ENCODE results near the gene DUSP22. TPM values are rescaled to one million over a fixed set of nuclear protein-coding genes. Genes with fewer than 3 reads are reported as not detected.

Gene DUSP22
- total and polyA plus RNA-seq, 2 of the 8 experiments (the other 6 are each of a cell fraction or from before 2014, with no cell fraction given): 15.5 to 32.4 TPM

- Histone ChIP-seq H3K14ac (ENCODE audit: insufficient read length) (no peak overlapping the region), H2AK5ac (ENCODE audit: low read depth, low read length) (no peak overlapping the region), H3K23ac (ENCODE audit: insufficient read length) (no peak overlapping the region), H3K9ac (replicated peaks in 1 of 4; ENCODE audit: extremely low read depth in 1 of 4, low read depth in 3 of 4, low read length in 3 of 4) (no peak overlapping the region), H3K4me3 (ENCODE audit: extremely low read depth in 1 of 4, insufficient read depth in 2 of 4, low read depth in 3 of 4, low read length in 4 of 4) (no peak overlapping the region), H2BK20ac (ENCODE audit: low read length) (no peak overlapping the region), H3K23me2 (ENCODE audit: low read depth, low read length) (no peaks in the 10 kb centered on the region), H2BK15ac (ENCODE audit: low read length) (no peak overlapping the region), H4K91ac (replicated peaks; ENCODE audit: insufficient read length, low read length) (no peak overlapping the region), H2BK5ac (ENCODE audit: low read depth, low read length) (no peak overlapping the region), H3K36me3 (ENCODE audit: control insufficient read depth in 2 of 4, insufficient read depth in 4 of 4, low read length in 3 of 4) (no peaks in the 10 kb centered on the region; a peak in 1 of 8 replicates), H3K27ac (ENCODE audit: low read depth, low read length) (no peak overlapping the region), H4K5ac (ENCODE audit: insufficient read length, low read depth, low read length) (no peak overlapping the region), H3K18ac (ENCODE audit: extremely low read depth, low read length) (no peak overlapping the region), H2BK12ac (ENCODE audit: low read depth, low read length) (no peak overlapping the region), H4K20me1 (replicated peaks in 1 of 2; ENCODE audit: control insufficient read depth in 1 of 2, insufficient read depth in 2 of 2, low read length in 2 of 2) (no peaks in the 10 kb centered on the region), H3K79me2 (ENCODE audit: control insufficient read depth in 1 of 2, insufficient read depth in 2 of 2, low read length in 2 of 2) (no peaks in the 10 kb centered on the region; a peak in 1 of 4 replicates), H2BK120ac (replicated peaks; ENCODE audit: low read depth, low read length) (no peak overlapping the region), H3K4me2 (ENCODE audit: insufficient read depth in 1 of 2, low read depth in 2 of 2, low read length in 2 of 2) (no peak overlapping the region), H3K4ac (replicated peaks; ENCODE audit: insufficient read length, low read depth, low read length) (no peak overlapping the region), H4K8ac (ENCODE audit: extremely low read depth, insufficient read depth, low read length) (no peak overlapping the region), H3K9me3 (ENCODE audit: insufficient read depth in 2 of 2, low read depth in 1 of 2, low read length in 1 of 2) (peaks cover 54 to 89% of the 10 kb centered on the region in 2 experiments), H3K56ac (replicated peaks; ENCODE audit: insufficient read length, low read depth, low read length) (no peak overlapping the region), H2AFZ (ENCODE audit: low read length) (no peak overlapping the region), H3K27me3 (replicated peaks in 1 of 4; ENCODE audit: control insufficient read depth in 3 of 4, extremely low read depth in 1 of 4, insufficient read depth in 3 of 4, low read length in 3 of 4) (no peaks in the 10 kb centered on the region; a peak in 1 of 7 replicates), H3K4me1 (replicated peaks in 1 of 4; ENCODE audit: control insufficient read depth in 3 of 4, insufficient read depth in 4 of 4, low read length in 3 of 4) (no peaks in the 10 kb centered on the region), H3K79me1 (ENCODE audit: low read depth, low read length) (no peaks in the 10 kb centered on the region)
- FAIRE-seq (no peak), DNase-seq (ENCODE audit: low read depth in 1 of 2, low spot score in 2 of 2) (no peak)
- TF ChIP-seq JUN (IDR thresholded peaks at IDR 0.05; ENCODE audit: low read depth, low read length) (no peak), TEAD4 (IDR thresholded peaks at IDR 0.05; ENCODE audit: low read depth, low read length) (no peak), EP300 (IDR thresholded peaks at IDR 0.05; ENCODE audit: borderline replicate concordance in 1 of 2, low read depth in 2 of 2, low read length in 2 of 2) (no peak), USF2 (IDR thresholded peaks at IDR 0.05; ENCODE audit: low read length) (no peak)
- ChIA-PET POLR2A (ENCODE audit: partially characterized antibody) (no interaction called here), CTCF (ENCODE audit: partially characterized antibody) (interaction anchor here (0.9 to 6.4 kb wide), 3 partner anchors 11 to 46 kb away, joined by 3 to 48 read pairs (median 12); no protein-coding TSS in a partner anchor)
- WGBS, 2 experiments (ENCODE audit: extremely low coverage in 1 of 2, insufficient coverage in 1 of 2, insufficient read length in 1 of 2, insufficient replicate concordance in 2 of 2, low coverage in 1 of 2, low lambda C conversion rate in 2 of 2, missing lambda C conversion rate in 1 of 2): 82% methylated on average over 5 of the region's 5 CpGs; no CpG with 5 or more reads in 1 of the 2 experiments
Observed at GRCh38 chr6:362924-363249, 70.6 kb downstream of the DUSP22 start.
